ENCODE measurements around the gene KCNIP1.

DNA sequence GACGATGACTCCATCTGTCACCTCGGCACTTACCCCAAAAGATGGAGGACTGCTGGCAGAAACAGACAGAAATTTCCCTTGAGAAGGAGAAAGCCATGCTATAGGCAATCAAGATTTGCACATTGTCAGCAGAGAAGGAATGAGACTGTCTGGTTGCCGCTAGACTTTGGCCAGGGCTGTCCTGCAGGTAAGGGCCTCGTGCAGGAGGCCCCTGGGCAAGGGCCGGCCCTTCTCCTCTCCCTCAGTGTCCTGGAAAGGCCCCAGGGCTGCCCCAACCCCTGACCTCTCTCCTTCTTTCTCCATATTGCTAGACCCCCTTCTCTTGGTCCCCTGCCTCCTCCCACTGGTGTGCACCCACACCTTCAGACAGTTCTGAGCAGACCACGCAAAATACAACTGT is 14.6 kb upstream of the KCNIP1 start:
- TF ChIP-seq, protein P1, sequence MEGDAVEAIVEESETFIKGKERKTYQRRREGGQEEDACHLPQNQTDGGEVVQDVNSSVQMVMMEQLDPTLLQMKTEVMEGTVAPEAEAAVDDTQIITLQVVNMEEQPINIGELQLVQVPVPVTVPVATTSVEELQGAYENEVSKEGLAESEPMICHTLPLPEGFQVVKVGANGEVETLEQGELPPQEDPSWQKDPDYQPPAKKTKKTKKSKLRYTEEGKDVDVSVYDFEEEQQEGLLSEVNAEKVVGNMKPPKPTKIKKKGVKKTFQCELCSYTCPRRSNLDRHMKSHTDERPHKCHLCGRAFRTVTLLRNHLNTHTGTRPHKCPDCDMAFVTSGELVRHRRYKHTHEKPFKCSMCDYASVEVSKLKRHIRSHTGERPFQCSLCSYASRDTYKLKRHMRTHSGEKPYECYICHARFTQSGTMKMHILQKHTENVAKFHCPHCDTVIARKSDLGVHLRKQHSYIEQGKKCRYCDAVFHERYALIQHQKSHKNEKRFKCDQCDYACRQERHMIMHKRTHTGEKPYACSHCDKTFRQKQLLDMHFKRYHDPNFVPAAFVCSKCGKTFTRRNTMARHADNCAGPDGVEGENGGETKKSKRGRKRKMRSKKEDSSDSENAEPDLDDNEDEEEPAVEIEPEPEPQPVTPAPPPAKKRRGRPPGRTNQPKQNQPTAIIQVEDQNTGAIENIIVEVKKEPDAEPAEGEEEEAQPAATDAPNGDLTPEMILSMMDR (IDR thresholded peaks at IDR 0.05; ENCODE audit: insufficient read depth, low read length, poor library complexity, severe bottlenecking) = no peak
- no peak for TF ChIP-seq EZH2phosphoT487 (conservative IDR thresholded peaks at IDR 0.05; ENCODE audit: low read length)

All from SU-DHL-6 (cell line).